ENCODE results near the gene ADGRL2.

The ADGRL2 gene

DNA sequence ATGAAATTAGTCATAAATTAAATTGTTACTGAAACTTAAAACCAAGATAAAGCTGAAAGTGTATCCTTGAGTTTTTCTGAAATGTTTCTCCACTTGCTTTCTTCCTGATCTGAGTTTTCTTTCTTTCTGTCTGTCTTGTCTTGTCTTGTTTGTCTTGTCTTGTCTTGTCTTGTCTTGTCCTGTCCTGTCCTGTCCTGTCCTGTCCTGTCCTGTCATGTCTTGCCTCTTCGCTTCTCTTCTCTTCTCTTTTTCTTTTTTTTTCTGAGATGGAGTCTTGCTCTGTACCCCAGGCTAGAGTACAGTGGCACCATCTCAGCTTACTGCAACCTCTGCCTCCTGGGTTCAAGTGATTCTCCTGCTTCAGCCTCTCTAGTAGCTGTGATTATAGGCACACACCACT, 73.7 kb downstream of the ADGRL2 start:
- TF ChIP-seq, protein P1, sequence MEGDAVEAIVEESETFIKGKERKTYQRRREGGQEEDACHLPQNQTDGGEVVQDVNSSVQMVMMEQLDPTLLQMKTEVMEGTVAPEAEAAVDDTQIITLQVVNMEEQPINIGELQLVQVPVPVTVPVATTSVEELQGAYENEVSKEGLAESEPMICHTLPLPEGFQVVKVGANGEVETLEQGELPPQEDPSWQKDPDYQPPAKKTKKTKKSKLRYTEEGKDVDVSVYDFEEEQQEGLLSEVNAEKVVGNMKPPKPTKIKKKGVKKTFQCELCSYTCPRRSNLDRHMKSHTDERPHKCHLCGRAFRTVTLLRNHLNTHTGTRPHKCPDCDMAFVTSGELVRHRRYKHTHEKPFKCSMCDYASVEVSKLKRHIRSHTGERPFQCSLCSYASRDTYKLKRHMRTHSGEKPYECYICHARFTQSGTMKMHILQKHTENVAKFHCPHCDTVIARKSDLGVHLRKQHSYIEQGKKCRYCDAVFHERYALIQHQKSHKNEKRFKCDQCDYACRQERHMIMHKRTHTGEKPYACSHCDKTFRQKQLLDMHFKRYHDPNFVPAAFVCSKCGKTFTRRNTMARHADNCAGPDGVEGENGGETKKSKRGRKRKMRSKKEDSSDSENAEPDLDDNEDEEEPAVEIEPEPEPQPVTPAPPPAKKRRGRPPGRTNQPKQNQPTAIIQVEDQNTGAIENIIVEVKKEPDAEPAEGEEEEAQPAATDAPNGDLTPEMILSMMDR (IDR thresholded peaks at IDR 0.05; ENCODE audit: low read depth, low read length, missing control alignments): no peak
- no peak overlapping the region for H3K4me3 ChIP-seq (ENCODE audit: low read depth, low read length)
- in situ Hi-C loops (cut with HindIII; ENCODE audit: low sequenced_read_pairs): no loop called here
- no peak for DNase-seq (ENCODE audit: low read depth)

DNA sequence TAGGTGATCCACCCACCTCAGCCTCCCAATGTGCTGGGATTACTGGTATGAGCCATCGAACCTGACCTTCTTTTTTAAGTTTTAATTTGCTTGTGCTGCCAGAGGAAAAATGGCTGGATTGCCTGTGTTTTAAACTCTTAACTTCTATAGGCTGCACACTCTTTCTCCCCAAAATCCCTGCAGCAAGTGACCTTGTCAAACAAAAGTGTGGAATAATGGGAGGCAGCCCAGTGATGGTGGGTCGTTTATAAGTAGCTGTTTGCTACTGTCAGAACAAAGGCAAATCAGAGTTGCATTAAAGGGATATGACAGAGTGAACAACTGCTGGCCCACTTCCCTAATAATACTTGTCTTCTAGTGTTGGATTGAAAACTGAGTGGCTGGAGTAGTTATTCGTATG, 74.2 kb downstream of the ADGRL2 start:
- DNase-seq (ENCODE audit: low read depth): no peak
- in situ Hi-C loops (cut with HindIII; ENCODE audit: low sequenced_read_pairs): no loop called here
- no peak overlapping the region for H3K4me3 ChIP-seq (ENCODE audit: low read depth, low read length)
- TF ChIP-seq, protein P1 (IDR thresholded peaks at IDR 0.05; ENCODE audit: low read depth, low read length, missing control alignments): no peak

DNA sequence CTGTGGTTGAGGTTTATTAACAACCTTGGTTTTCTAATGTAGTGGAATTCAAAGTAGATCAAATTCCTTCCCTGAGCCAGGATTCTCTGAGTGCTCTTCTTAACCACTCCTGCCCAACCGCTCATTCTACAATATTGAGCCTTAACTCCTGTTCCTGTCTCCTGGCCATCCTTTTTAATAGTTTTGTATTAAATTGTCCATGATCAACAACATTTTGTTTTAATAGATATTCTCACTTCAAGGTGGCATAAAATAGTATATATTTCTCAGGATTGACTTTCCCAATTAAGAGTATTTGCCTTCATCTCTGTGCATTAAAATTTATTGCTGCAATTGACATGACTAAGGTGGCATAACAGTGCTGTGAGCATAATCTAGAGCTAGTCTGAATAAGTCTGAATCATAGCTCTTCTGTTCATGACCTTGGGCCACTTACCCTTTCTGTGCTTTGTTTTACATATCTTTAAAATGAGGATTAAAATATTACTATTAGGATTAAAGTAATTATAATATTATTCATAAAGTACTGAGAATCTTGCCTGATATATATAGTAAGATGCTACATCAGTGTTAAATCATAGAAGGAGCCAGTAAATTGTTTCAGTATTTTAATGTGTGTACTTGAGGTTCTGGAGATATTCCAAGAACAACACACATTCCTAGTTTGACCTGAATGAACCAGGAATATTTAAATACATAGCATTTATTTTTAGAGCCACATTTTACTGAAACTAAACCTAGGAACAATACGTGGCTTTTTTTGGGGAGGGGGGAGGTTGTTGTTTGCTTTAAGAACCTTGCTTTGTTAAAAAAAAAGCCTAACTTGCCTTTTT, 76.4 kb downstream of the ADGRL2 start:
- in situ Hi-C loops (cut with HindIII; ENCODE audit: low sequenced_read_pairs): no loop called here
- TF ChIP-seq, protein P1 (IDR thresholded peaks at IDR 0.05; ENCODE audit: low read depth, low read length, missing control alignments): no peak
- DNase-seq (ENCODE audit: low read depth): peak; percentile 54
- H3K4me3 ChIP-seq (ENCODE audit: low read depth, low read length): no peak overlapping the region

DNA sequence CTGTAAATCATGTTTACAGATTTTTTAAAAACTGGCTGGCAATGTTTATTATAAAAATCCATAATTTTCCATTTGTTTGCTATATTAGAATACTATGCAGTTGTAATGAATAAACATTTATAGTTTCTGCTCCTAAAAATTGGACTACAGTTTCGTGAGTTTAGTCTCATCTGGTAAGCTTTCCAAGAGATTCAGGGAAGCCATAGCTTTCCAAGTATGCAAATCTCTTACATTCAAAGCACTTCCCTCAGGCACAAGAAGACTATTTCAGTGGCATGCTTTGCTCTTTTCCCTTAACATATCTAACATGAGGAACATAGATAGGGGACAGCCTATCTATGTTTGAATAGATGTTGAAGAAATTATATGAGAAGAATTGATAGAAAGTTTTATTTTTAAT, 77.2 kb downstream of the ADGRL2 start:
- TF ChIP-seq, protein P1 (IDR thresholded peaks at IDR 0.05; ENCODE audit: low read depth, low read length, missing control alignments): no peak
- no peak for DNase-seq (ENCODE audit: low read depth)
- in situ Hi-C loops (cut with HindIII; ENCODE audit: low sequenced_read_pairs): no loop called here
- no peak overlapping the region for H3K4me3 ChIP-seq (ENCODE audit: low read depth, low read length)

DNA sequence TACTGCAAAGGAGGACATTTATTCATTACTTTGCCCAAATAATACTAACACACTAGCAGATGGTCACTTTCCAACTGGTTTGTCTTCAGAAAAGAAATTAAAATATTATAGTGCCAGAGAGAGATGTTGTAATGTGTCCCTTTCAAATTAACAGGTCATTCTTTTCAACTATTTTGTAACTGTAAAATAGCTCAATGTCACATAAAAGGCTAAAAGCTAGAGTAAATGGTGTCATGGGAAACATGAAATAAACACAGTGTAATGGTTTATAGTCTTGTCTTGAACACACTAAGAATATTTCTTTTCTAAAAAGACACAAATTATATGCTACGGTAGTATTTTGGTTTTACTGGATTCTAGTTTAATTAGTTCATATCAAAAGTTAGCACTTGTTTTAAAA, 77.8 kb downstream of the ADGRL2 start:
- in situ Hi-C loops (cut with HindIII; ENCODE audit: low sequenced_read_pairs): no loop called here
- TF ChIP-seq, protein P1 (IDR thresholded peaks at IDR 0.05; ENCODE audit: low read depth, low read length, missing control alignments): no peak
- H3K4me3 ChIP-seq (ENCODE audit: low read depth, low read length): no peak overlapping the region
- DNase-seq (ENCODE audit: low read depth): no peak

DNA sequence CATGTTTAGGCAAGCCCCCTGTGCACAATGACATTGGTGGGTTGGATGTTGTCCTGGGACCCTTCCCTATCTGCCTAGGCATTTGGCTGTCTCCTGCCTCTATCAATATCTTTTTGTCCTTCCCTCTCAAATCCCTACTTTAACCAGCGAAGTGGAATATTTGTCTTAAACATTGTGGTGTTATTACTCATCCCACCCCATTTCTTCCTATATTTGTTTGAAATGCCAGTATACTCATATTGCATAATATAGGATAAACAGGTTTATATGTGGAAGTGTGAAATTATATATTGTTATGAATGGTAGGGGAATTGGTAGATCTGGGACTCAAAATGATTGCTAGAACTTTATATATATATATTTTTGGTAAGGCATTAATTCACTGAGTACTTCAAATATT, 80.0 kb downstream of the ADGRL2 start:
- DNase-seq (ENCODE audit: low read depth): no peak
- in situ Hi-C loops (cut with HindIII; ENCODE audit: low sequenced_read_pairs): no loop called here
- H3K4me3 ChIP-seq (ENCODE audit: low read depth, low read length): no peak overlapping the region
- TF ChIP-seq, protein P1 (IDR thresholded peaks at IDR 0.05; ENCODE audit: low read depth, low read length, missing control alignments): no peak

Data from astrocyte of the cerebellum (primary cell).